Testis (tissue), 3 donors: ENCODE measurements around the gene SDS. TPM values are rescaled to one million over a fixed set of nuclear protein-coding genes. Genes with fewer than 3 reads are reported as not detected.

Source experiments
- DNase-seq: peaks from one replicate; pipeline ENCODE4 v3.0.0-alpha.2; 2019
- H3K27ac ChIP-seq, 2 donors: fragments of 200-600 bp; sonication (generic); one replicate each; pipeline ENCODE4 v1.5.1; 2019
- H3K27me3 ChIP-seq: fragments of 200-600 bp; sonication (generic); one replicate; pipeline ENCODE4 v1.5.1; 2019
- H3K36me3 ChIP-seq: fragments of 200-600 bp; sonication (generic); one replicate; pipeline ENCODE4 v1.5.1; 2017; ENCODE audit warnings: low read depth; ENCODE audit errors: missing control alignments
- H3K4me1 ChIP-seq: fragments of 200-600 bp; sonication (generic); one replicate; pipeline ENCODE4 v1.5.1; 2019
- H3K4me3 ChIP-seq, 2 donors: fragments of 200-600 bp; sonication (generic); one replicate each; pipeline ENCODE4 v1.5.1; 2017 to 2019
- H3K9me3 ChIP-seq: fragments of 200-600 bp; sonication (generic); one replicate; pipeline ENCODE4 v1.5.1; 2017
- CTCF ChIP-seq, 3 experiments: fragments of 450-650 bp in 2 of 3; fragments of 200-600 bp in 1 of 3; sonication (generic) in 1 of 3; IDR thresholded peaks; one replicate each; pipeline ENCODE4 v1.5.1; 2016 to 2019; ENCODE audit warnings: antibody characterized with exemption in 3 of 3, mild to moderate bottlenecking in 2 of 3, moderate library complexity in 1 of 3
- POLR2A ChIP-seq: fragments of 450-650 bp; IDR thresholded peaks from one replicate; pipeline ENCODE4 v1.6.1; 2017; ENCODE audit warnings: antibody characterized with exemption, mild to moderate bottlenecking, moderate library complexity
- WGBS, 2 donors: methylation state at CpG; one replicate each; pipeline ENCODE4 v1.1.5; 2018; 5-methylcytosine and 5-hydroxymethylcytosine counted together
- intact Hi-C: fragments of 100-400 bp; cut with DNase I; formaldehyde crosslinking; loops from one replicate; pipeline ENCODE4 v1.15.1; 2023; ENCODE audit warnings: low total_unique reads
- polyA plus RNA-seq: library from polyadenylated mRNA; stranded (reverse); fragments of 350-450 nt; fragmentation: Illumina TruSeq; extraction: RNeasy Lipid Tissue Mini Kit (QIAGEN cat#74804); gene quantifications from one replicate; pipeline ENCODE4 v1.2.3, GENCODE V29; 2014; ENCODE audit warnings: low read depth, low replicate concordance; ENCODE audit not compliant: insufficient read depth
- total RNA-seq, 2 donors: library from RNA; depleted of rRNA; stranded (reverse); fragments of >200 nt; gene quantifications; one replicate each; pipeline ENCODE4 v1.2.3, GENCODE V29; 2016

Gene SDS
- total and polyA plus RNA-seq, 3 donors from 2014 or later, result 0.34 to 0.93 TPM; not detected in 1

- no peak for TF ChIP-seq CTCF (IDR thresholded peaks at IDR 0.05)
- Histone ChIP-seq H3K4me3 (no peak overlapping the region), H3K9me3 (no peaks in the 10 kb centered on the region), H3K27me3 (no peaks in the 10 kb centered on the region), H3K27ac (no peak overlapping the region), H3K4me1 (no peaks in the 10 kb centered on the region), H3K36me3 (no peaks in the 10 kb centered on the region)
- WGBS, 2 donors, result 92 to 95% methylated on average over 3 of the region's 3 CpGs
- intact Hi-C loops, result no loop called here
- no peak for DNase-seq
Observed at GRCh38 chr12:113391145-113391544, 12.5 kb downstream of the SDS start.

GRCh38 chr12:113390064-113391043 is 13.3 kb downstream of the SDS start:
- no peaks in the 10 kb centered on the region for H3K4me1 ChIP-seq

DNA sequence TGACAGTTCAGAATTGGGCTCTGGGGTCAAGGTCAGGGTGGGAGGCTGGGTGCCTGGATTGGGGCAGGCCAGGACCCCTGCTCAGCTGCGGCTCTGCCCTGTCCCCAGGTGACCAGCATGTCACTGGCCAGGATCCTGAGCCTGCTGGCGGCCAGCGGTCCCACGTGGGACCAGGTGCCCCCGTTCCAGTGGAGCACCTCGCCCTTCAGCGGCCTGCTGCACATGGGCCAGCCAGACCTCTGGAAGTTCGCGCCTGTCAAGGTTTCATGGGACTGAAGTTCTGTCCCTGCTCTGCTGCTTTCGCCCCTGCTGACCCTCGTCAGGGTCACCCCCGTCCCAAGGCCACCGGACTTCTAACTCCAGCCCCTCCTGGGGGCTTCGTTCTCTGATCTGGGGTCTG is 15.3 kb downstream of the SDS start:
- Histone ChIP-seq H3K4me1 (no peaks in the 10 kb centered on the region), H3K27me3 (no peaks in the 10 kb centered on the region), H3K4me3 (no peak overlapping the region), H3K36me3 (no peaks in the 10 kb centered on the region), H3K27ac (no peak overlapping the region), H3K9me3 (no peaks in the 10 kb centered on the region)
- WGBS, 2 donors, result 89 to 90% methylated on average over 9 to 14 of the region's 14 CpGs
- intact Hi-C loops, result no loop called here
- TF ChIP-seq CTCF (IDR thresholded peaks at IDR 0.05) (no peak), POLR2A (no peak)
- DNase-seq, result no peak

More at GRCh38 chr12:113390064-113391043, 13.3 kb downstream of the SDS start:
- DNase-seq, result no peak
- H3K27ac ChIP-seq, result no peak overlapping the region
- TF ChIP-seq POLR2A (no peak), CTCF (IDR thresholded peaks at IDR 0.05) (no peak)
- H3K4me3 ChIP-seq, result no peak overlapping the region
- no peaks in the 10 kb centered on the region for H3K27me3 ChIP-seq
- intact Hi-C loops, result no loop called here
- H3K36me3 ChIP-seq, result no peaks in the 10 kb centered on the region
- WGBS, 2 donors, result 89 to 93% methylated on average over 6 of the region's 6 CpGs
- no peaks in the 10 kb centered on the region for H3K9me3 ChIP-seq

GRCh38 chr12:113387631-113388030 is 16.1 kb downstream of the SDS start:
- 89 to 97% methylated on average over 10 to 11 of the region's 11 CpGs for WGBS, 2 donors
- H3K27me3 ChIP-seq, result no peaks in the 10 kb centered on the region
- no peak overlapping the region for H3K27ac ChIP-seq
- intact Hi-C loops, result no loop called here
- H3K4me3 ChIP-seq, result no peak overlapping the region
- TF ChIP-seq CTCF (IDR thresholded peaks at IDR 0.05) (no peak), POLR2A (no peak)
- no peaks in the 10 kb centered on the region for H3K4me1 ChIP-seq
- H3K9me3 ChIP-seq, result no peaks in the 10 kb centered on the region
- no peak for DNase-seq
- H3K36me3 ChIP-seq, result no peaks in the 10 kb centered on the region
